ENCODE measurements around the gene VPS45. TPM values are rescaled to one million over a fixed set of nuclear protein-coding genes. Genes with fewer than 3 reads are reported as not detected.

Gene VPS45
- polyA plus RNA-seq, 3 donors, result 36.0 to 41.9 (median 36.8) TPM

DNA sequence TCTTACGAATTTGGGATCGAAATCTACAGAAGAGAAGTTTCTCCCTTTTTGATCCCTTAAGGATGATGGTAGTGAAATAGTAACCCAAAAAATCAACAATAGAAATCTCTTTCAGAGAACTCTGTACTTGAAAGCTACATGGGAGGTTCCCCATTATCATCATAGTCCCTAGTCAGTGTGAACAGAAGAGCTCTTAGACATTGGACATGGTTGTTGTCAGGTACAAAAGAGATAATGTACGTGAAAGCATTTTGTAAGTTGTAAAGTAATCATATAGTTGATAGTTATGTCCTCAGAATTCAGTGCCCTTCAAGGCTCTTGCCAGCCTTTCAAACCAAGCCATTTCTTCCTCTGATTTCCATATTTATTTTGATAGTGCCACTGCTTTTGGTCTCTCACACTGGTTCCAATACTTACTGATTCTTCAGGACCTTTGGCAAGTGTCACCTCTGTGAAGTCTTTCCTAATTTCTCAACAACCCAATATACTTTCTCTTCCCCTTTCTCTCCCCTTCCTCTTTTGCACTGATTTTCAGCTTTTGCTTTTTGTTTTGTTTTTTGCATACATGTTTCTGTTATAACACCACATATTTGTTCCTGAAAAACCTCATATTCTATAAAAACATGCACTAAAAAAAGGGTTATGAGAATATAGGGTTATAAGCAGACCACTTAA, 22.4 kb downstream of the VPS45 start:
- H3K36me3 ChIP-seq (replicated peaks in 1 of 2; ENCODE audit: control insufficient read depth in 1 of 2, insufficient read depth in 2 of 2, low read length in 2 of 2), result peaks cover 33 to 60% of the 10 kb centered on the region in 2 donors
- peak overlapping the region in 1 of 2 donors; percentile 73 for H3K27ac ChIP-seq (ENCODE audit: low read depth in 1 of 2, low read length in 2 of 2)
- peaks cover 39% of the 10 kb centered on the region for H3K4me1 Mint-ChIP-seq
- H3K9ac ChIP-seq (ENCODE audit: insufficient read depth, low read length, poor library complexity, severe bottlenecking), result no peak overlapping the region
- H3K27me3 ChIP-seq (ENCODE audit: control insufficient read depth in 2 of 2, insufficient read depth in 2 of 2, low read length in 2 of 2), result no peaks in the 10 kb centered on the region
- TF ChIP-seq, protein P1, sequence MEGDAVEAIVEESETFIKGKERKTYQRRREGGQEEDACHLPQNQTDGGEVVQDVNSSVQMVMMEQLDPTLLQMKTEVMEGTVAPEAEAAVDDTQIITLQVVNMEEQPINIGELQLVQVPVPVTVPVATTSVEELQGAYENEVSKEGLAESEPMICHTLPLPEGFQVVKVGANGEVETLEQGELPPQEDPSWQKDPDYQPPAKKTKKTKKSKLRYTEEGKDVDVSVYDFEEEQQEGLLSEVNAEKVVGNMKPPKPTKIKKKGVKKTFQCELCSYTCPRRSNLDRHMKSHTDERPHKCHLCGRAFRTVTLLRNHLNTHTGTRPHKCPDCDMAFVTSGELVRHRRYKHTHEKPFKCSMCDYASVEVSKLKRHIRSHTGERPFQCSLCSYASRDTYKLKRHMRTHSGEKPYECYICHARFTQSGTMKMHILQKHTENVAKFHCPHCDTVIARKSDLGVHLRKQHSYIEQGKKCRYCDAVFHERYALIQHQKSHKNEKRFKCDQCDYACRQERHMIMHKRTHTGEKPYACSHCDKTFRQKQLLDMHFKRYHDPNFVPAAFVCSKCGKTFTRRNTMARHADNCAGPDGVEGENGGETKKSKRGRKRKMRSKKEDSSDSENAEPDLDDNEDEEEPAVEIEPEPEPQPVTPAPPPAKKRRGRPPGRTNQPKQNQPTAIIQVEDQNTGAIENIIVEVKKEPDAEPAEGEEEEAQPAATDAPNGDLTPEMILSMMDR (IDR thresholded peaks at IDR 0.05), result no peak
- H2AFZ ChIP-seq (ENCODE audit: insufficient read depth, low read depth, low read length, poor library complexity, severe bottlenecking), result no peak overlapping the region
- H3K4me1 ChIP-seq (ENCODE audit: control insufficient read depth in 1 of 2, insufficient read depth in 2 of 2, low read length in 2 of 2), result peaks cover 30 to 34% of the 10 kb centered on the region in 2 donors
- intact Hi-C loops (cut with micrococcal nuclease), result no loop called here
- peak overlapping the region; percentile 70 to 90 (median 83) for H3K27ac Mint-ChIP-seq
- H3K79me2 ChIP-seq (ENCODE audit: insufficient read depth, low read length), result no peaks in the 10 kb centered on the region
- DNase-seq, result peak; percentile 55 to 76 (median 72)
- H3K9me3 ChIP-seq (replicated peaks in 1 of 2; ENCODE audit: control insufficient read depth in 1 of 2, insufficient read depth in 1 of 2, low read length in 2 of 2), result no peaks in the 10 kb centered on the region
- H3K4me3 Mint-ChIP-seq, result peak overlapping the region in 1 of 2 donors; percentile 76
- H3K4me2 ChIP-seq (replicated peaks; ENCODE audit: extremely low read depth, low read length, poor library complexity, severe bottlenecking), result peak overlapping the region; percentile 51
- WGBS (ENCODE audit: insufficient coverage), result 80% methylated on average over 1 of the region's 3 CpGs
- H3K4me3 ChIP-seq (replicated peaks in 1 of 3; ENCODE audit: low read depth in 2 of 3, low read length in 3 of 3), result peak overlapping the region in 2 of 3 experiments; percentile 12 to 51
- H3K36me3 Mint-ChIP-seq, result peaks cover 48 to 49% of the 10 kb centered on the region in 2 donors
- no peaks in the 10 kb centered on the region for H3K9me3 Mint-ChIP-seq
- no peaks in the 10 kb centered on the region for H3K27me3 Mint-ChIP-seq (ENCODE audit: low read depth in 3 of 3)
- H4K20me1 ChIP-seq (ENCODE audit: insufficient read depth, low read length), result no peaks in the 10 kb centered on the region

GRCh38 chr1:150092180-150092791, 24.7 kb downstream of the VPS45 start:
- Mint-ChIP-seq H3K27ac (no peak overlapping the region), H3K27me3 (ENCODE audit: low read depth in 3 of 3) (no peaks in the 10 kb centered on the region), H3K36me3 (peaks cover 30 to 31% of the 10 kb centered on the region in 2 donors), H3K4me1 (peaks cover 39% of the 10 kb centered on the region), H3K9me3 (no peaks in the 10 kb centered on the region), H3K4me3 (no peak overlapping the region)
- DNase-seq, result no peak
- Histone ChIP-seq H3K27me3 (ENCODE audit: control insufficient read depth in 2 of 2, insufficient read depth in 2 of 2, low read length in 2 of 2) (no peaks in the 10 kb centered on the region), H3K9ac (ENCODE audit: insufficient read depth, low read length, poor library complexity, severe bottlenecking) (no peak overlapping the region), H3K4me2 (replicated peaks; ENCODE audit: extremely low read depth, low read length, poor library complexity, severe bottlenecking) (no peak overlapping the region), H3K4me3 (replicated peaks in 1 of 3; ENCODE audit: low read depth in 2 of 3, low read length in 3 of 3) (no peak overlapping the region), H2AFZ (ENCODE audit: insufficient read depth, low read depth, low read length, poor library complexity, severe bottlenecking) (no peak overlapping the region), H3K36me3 (replicated peaks in 1 of 2; ENCODE audit: control insufficient read depth in 1 of 2, insufficient read depth in 2 of 2, low read length in 2 of 2) (peaks cover 32 to 53% of the 10 kb centered on the region in 2 donors), H3K4me1 (ENCODE audit: control insufficient read depth in 1 of 2, insufficient read depth in 2 of 2, low read length in 2 of 2) (peaks cover 30 to 34% of the 10 kb centered on the region in 2 donors), H3K9me3 (replicated peaks in 1 of 2; ENCODE audit: control insufficient read depth in 1 of 2, insufficient read depth in 1 of 2, low read length in 2 of 2) (no peaks in the 10 kb centered on the region), H4K20me1 (ENCODE audit: insufficient read depth, low read length) (no peaks in the 10 kb centered on the region), H3K27ac (ENCODE audit: low read depth in 1 of 2, low read length in 2 of 2) (no peak overlapping the region), H3K79me2 (ENCODE audit: insufficient read depth, low read length) (no peaks in the 10 kb centered on the region)
- TF ChIP-seq, protein P1 (IDR thresholded peaks at IDR 0.05), result no peak
- intact Hi-C loops (cut with micrococcal nuclease), result no loop called here
- WGBS (ENCODE audit: insufficient coverage), result no CpG with 5 or more reads among the region's 3 CpGs

Measured in CD14-positive monocyte (primary cell).